ENCODE data around the gene CMSS1.

The CMSS1 gene

DNA sequence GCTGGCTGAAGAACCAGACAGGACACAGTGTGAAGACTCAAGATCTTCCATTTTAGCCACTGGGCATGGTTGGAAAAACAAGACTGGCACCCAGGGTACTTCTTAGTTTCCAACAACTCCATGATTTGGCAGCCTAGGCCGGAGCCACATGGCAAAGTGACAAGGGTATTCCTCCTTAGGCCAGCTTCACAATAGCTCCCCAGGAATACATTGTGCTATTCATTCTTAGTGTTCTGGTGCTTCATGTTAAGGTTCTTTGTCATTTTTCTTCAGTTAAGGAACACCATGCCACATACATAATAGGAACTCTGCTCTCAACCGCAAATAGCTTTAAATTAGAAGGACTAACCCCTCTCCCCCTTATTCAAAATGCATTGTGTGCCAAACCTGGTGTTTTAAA is 304.7 kb downstream of the CMSS1 start:
- no peak for DNase-seq

DNA sequence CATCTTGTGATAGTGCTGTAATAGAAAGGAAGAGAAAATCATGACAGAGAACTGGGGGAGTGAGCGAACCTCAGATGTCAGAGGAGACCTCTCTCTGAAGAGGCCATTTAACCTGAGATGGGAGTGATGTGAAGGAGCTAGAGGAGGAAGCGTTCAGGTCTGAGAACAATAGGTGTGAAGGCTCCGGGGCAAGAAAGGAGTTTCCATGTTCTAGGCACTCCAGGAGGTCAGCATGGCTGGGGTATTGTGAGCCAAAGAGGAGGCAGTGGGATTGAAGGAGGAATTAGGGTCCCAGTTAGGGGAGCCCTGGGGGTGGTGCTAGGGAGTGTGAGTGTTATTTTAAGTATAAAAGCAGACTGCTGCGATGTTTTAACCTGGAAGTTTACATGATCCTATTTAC is 305.4 kb downstream of the CMSS1 start:
- DNase-seq, result no peak

DNA sequence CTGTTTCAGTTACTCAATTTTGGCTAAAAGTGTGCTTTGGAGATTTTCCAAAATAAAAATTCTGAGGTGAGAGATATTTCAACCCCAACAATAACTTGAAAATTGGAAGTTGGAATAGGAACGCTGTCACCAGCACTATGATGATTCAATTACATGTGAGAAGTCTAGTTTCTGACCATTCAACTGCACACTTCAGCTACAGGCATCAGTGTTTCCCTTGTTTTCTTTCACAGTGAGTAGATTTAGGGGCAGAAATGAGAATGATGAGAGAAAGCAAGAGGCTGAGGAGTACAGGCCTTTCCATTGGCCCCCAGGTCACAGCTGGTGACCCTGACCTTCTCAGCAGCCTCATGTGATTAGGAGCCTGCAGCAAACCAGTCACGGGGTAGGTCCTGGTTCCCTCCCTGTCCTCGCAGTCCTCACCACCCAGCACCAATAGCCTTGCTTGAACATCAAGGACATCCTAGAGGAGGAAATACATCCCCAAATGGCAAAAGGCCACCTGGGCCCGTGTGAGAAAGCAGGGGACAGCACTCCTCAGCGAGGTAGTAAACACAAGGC is 306.6 kb downstream of the CMSS1 start:
- no peak for DNase-seq

DNA sequence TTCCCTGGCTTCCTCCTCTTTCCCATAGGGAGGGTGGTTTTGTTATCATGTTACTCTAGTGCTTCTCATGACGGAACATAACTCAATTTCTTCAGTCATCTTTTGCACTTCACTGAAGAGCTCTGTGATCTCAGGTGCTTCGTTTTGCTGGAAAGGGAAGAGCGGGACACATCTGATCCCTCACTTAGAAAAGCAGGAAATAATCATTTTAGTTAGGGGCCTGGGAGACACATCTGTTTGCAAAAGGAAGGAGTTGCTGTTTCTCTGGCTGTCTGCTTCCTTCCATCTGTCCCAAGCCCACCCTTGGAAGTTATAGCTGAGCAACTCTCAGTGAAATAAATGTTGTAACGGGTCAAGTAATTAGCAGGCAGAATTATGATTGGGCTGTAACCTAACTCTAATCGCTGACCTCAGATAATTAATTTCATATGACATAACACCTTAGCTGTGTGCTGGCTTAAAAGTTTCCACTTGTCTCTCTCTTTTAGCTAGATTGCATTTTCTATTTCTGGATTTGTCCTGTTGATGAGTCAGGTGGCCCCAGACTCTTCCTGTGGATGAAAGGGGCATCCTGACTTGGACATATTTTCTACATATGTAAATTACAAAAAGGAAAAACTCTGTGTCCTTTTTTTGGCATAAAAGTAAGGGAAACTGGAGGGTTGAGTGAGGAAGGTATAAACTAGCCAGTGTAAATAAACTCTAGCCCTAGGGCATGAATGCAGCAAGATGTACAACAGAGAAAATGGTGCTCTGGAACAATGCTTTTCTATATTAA is 307.7 kb downstream of the CMSS1 start:
- no peak for DNase-seq

DNA sequence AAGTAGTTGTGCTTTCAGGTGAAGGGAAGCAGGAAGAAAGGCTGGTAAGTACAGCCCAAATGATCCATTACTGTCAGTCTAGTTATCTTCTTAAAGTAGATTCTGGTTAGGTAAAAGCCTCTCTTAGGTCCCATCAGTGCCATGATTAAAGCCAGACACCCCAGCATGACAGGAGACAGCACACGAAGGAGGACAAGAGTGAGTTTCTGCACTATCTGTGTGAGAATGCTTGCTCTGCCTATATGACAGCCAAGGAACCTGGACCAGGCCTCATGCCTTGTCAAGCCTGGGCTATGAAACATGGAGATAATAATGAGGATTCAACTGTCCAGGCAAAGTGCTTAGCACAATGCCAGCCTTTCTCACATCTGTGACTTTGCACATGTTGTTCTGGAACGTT is 310.1 kb downstream of the CMSS1 start:
- DNase-seq, result no peak

DNA sequence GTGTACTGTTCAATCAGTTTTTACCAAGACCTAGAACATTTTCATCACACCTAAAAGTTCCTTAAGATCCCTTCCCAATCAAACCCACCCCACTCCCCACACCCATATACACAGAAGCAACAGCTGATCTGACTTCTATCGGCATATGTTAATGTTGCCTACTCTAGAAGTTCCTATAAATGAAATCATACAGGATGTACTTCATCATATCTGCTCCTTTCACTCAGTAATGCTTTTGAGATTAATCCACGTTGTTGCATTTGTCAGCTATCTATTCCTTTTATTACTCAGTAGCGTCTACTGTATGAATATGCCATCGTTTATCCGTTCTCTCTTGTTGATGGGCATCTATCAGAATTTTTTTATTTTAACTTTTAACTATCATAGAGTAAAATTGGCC is 310.9 kb downstream of the CMSS1 start:
- no peak for DNase-seq

DNA sequence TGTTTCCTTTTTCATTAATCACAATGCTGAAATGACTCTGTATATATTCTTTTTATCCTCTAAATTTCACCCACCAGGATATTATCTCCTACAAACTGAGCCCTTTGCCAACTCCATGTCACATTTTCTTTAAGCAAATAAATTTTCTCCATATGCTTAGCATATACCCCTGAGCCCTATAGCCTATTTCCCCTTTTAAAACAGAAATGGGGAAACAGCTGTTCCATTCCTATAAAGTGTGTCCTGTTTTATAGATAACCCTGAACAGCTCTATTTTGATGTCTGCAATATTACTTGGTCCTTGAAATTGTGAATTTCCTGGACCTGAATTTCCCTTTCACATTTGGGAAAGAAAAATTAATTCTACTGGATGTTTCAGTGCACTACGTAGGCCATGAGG is 312.3 kb downstream of the CMSS1 start:
- no peak for DNase-seq

DNA sequence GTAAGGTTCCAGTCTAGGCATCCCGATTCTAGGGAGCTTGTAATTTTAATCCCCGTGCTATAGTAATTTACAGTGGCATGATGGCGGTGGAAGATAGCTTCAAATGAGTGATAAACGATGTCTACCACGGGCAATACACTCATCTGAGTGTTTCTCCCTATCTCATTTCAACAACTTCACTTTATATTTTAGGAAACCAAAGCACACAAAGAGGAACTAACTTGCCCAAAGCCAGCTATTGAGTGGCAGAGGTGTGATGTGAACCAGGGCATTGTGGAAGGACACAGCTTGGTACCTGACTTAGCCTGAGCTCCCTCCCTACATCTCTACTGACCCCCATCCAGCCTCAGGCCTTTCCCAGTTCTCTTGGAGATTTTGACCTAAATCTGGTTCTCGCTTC is 313.6 kb downstream of the CMSS1 start:
- DNase-seq, result no peak

DNA sequence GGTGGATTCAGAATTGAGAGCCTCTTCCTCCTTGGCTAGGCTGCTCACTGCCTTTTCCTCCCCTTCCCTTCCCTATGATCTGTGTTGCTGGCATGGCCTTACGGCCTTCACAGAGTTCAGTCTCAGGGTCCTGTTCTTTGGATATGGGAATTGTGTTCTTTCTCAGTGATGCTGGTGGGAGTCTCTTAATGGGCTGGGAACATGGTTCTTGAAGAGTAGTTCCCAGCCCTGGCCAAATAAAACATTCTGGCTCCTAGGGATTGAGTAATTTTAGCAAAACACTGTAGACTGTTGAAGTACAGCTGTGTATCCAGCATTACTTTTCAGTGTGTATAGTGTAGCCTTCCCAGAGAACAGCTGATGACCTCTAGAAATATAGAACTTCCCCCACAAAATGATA is 319.3 kb downstream of the CMSS1 start:
- no peak for DNase-seq

DNA sequence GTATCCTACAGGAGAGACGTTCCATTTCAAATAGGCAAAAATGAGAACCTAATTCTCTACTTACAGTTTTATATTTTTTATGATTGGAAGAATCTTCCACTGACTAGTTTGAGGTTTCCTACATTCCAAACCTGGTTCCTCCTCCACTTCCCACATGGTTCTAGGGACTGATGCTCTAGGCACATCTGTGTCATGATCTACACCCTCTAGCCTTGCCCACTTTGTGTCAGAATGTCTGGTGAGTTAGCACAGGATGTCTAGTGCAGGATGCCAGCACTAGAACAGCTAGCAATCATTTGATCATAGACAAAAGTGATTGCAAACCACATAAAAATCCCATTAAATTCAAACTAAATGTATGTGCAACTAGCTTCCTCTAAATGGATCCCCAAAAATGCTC is 323.3 kb downstream of the CMSS1 start:
- DNase-seq, result no peak

DNA sequence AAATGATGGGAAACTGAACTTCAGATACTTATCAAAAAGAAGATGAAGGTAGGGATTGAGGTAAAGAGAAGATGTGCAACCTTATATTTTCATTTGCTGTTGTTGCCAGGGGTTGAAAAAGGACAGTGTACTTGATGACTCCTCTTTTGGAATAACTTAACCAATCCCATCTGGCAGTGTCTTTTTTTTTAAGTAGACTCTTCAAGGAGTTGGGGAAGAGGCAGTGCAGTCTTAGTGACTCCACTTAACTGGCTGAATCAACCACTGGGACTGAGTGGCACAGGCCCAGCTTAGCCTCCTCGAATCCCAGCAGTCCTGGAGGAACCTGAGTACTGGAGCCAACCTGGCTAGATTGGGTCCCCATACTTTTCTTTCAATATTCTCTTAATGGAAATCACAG is 323.9 kb downstream of the CMSS1 start:
- no peak for DNase-seq

DNA sequence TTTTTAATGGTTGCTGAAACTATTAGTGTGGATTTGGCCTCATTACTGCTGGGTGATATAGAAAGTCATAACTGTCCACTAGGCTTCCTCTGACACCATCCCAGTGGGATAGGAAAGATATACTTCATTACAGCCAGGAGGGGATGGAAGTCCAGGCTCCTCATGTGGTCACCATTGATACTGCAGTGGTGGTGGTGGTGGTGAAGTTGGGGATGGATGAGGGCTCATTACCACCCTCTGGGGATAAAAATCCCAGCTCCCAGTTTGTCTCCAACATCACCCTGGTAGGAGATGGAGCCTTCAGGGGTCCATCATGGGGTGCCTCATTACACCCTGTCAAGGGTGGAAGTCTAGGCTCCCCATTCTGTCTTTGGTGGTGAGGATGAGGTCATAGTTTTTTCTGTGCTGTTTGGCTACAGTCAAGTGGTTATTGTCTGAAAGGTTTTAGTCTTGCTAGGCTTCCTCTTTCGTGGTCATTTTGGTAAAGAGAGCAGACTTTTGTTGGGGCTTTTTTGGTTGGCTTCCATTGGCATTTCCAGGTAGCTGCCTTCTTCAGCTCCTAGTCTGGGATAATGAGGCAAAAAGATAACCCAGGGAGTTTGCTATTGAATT is 326.7 kb downstream of the CMSS1 start:
- no peak for DNase-seq

DNA sequence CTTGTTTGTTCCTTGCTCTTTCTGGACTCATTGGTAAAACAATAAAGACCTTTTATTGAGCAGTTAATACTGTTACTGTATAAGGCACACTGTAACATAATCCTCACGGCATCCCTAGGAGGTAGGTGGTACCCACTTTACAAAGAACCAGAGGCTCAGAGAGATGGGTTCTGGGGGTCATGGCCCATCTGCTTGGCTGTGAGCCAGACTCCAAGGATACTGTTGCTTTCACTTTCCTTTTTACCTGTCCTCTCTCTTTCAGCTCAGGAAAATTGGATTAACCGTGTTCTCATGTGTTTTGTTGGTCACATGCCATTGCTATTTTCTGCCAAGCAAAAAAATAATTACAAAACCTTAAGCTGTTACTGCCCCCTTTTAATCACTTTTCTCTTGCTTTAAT is 331.5 kb downstream of the CMSS1 start:
- DNase-seq, result no peak

DNA sequence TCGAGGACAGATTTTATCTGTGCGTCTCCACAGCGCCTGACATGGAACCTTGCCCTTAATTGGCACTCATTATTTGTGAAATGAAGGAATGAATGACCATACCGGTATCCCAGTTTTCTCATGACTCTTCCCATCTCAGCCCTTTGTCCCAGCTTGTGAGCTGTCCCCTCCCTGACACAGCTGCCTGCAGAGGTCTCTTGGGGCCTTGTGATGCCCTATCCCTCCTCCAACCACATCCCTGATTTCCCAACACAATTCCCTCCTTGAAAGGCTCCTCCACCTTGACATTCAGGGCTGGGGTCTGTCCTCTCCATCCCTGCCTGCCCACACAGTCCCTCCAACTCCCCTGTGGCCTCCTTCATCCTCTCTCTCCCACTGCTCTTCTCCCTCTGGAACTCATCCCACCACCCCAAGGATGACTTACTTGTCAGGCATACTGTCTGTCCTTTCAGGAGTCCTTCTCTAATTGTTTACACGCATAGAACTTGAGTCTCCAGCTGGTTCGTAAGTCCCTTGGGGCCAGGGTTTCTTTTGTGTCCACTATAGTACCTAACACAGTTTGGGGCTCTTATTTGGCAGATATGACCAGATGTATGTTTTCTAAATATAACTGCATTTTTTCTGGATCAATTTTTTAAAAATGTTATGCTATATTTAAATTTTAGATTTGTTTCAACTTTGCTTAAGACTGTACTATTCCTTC is 332.2 kb downstream of the CMSS1 start:
- DNase-seq, result no peak

DNA sequence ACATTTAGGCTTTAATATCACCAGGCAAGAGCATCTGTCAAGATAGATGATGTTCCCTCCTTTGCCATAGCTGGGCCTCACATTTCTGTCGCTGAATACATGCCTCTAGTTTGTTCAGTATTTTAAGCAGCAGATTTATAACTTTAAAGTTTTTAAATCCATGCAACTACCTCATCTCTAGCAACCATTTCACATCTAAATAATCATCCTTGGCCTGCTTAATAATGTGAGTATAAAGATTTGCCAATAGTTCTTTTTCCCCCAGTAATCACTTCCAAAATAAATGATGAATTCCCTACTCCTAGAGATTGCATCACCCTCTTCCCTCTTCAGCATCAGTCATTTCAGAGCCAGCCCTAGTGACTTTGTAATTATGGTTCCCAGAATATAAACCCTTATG is 332.8 kb downstream of the CMSS1 start:
- no peak for DNase-seq

DNA sequence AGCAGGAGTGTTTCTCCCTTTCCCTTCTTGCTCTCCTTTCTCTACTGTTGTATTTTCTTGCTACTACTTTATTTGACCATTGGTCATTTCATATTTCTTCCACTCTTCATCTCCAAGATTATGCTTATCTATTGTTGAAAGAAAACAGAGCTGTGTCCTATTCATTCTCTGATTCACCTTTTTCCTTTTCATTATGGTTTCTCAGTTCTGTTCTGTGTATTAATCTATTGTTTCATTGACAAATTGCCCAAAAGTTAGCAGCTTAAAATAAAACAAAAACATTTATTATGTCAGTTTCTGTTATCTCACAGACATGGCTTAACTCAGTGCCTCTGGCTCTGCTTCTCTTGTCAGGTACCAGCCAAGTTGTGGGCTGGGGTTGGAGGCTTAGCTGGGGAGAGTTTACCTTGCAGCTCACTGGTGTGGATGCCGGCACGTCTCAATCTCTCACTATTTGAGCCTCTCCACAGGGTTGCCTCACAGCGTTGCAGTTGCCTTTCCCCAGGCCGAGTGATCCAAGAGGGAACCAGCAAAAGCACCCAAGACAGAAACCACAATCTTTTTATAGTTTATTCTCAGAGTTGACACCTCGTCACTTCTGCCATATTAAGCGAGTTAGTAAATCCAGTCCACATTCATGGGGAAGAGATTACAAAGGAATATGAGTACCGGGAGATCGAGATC is 333.5 kb downstream of the CMSS1 start:
- no peak for DNase-seq

DNA sequence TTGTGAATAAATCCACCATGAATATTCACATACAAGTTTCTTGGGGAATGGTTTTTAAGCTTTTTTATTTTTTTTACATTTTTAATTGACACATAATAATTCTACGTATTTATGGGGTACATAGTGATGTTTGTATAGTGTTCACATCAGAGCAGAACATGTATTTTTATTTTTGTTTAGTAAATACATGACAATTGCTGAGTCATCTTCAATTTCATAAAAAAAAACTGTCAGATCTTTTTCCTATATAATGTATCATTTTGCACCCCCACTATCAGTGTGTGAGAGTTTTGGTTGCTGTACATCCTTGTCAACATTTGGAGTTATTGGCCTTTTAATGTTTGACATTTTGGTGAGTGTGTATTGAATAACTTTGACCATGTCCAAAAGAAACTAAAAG is 336.5 kb downstream of the CMSS1 start:
- no peak for DNase-seq

DNA sequence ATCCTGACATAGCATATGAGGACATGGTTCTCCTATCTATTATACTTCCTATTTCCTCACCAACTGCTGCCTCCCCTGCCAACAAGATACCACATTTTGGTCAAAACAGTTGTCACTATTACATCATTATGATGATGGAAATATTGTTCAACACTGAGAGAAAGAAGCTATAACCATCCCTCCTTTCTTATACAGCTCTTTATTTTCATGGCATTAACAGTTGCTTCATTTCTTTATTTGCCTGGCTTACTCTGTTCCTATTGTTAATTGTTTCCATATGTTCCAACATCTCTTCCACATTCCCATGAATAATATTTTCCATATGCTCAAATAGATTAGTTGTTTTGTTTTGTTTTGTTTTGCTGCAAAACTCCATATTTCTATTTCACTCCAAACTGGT is 337.5 kb downstream of the CMSS1 start:
- no peak for DNase-seq

DNA sequence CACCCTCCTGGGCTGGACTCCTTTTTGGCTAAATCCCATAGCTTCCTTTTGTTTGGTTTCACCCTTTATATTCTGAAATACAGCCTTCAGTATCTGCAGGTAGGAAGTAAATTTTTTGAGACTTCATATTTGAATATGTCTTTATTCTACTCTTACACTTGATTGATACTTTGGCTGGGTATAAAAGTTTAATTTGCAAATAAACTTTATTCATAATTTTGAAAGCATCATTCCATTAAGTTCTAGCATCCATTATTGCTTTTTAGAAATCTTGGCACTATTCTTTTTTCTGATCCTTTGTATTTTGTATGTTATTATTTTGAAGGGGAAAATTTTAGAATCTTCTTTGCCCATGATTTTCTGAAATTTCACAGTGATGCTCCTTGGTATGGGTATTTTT is 337.9 kb downstream of the CMSS1 start:
- no peak for DNase-seq

DNA sequence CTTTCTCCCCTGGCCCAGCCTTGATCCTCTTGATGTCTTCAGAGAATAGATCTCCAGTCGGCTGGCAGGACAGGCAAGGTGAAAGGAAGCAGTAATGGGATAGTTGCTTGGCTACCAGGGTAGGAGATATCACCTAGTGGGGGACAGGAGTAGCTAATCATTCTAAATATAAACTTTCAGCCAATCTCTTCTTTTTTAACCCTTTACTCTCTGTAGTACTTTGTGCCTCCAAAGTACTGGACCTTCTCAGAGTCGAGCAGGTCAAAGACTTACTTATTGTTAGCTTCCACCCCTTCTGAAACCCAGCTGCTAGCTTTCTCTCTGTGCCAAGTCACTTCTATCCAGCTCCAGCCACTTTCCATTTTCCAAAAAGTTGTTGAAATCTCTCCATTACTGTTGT is 340.0 kb downstream of the CMSS1 start:
- DNase-seq, result no peak

DNA sequence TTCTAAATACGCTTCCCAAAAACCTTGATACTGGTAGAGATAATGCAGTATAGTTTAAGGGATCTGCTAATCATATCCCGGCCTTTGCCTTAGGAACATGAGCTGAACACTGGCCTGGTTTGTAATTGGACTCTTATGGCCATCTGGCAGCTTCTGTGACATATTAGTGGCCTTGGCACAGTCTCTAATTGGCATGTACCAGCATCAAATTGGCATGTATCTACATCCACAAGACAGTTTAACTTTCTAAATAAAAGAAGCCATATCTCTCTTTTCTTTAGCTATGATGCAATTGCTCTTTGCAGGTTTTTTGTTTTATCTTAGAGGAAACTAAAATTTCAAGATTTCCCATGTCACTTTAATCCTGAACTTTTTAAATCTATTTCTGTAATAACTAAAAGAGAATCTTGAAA is 341.3 kb downstream of the CMSS1 start:
- DNase-seq, result no peak

DNA sequence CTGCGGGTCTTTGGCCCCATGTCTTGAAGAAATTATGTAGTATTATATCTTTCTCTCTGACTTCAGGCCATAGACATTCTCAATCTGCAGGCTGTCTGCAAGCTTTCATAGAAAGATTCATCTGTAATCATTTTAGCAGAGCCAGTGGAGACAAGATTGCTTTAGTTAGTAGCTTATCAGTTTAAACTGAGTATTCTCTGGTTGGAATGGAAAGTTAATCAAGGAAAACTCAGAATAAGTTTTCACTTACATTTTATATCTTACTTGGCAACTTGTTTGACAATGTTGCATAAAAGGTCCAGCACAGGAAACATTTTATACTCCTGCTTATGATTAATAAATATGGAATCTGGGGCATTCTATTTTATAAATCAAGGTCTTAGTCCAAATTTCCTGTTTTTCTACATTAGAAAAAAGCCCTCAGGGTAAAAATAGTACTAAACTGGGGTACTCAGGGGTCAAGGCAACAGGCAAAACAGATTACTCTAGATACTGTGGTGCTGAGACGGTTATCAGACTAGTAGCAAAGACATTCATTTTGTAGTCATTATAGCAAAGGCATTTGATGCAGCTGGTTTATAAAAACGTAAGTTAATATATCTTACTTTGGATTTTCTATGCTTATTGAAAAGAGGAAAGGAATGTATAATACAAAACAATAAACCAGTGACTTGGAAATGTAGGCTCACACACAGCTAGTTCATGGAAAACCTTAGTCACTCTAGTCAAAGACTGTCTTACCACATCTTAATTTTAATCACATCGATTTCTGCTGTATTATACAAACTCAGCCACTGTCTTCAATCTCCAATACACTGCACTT is 341.9 kb downstream of the CMSS1 start:
- DNase-seq, result no peak

DNA sequence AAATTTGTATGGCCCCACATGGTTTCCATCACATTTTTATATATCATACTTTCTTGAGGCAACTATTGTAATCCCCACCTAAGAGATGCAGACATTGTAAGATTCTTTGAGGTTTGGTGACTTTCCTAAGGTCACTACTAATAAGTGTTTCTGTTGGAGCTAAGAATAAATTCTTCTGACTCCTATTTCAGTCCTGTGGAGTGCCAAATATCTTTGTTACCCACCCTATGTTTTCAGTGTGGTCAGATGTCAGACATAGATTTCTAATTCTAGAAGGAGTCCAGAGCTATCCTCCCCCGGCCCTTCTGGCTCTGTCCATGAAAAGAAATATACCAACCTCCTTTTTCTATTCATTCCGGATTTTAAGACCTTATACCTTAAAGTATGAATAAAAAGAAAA is 342.9 kb downstream of the CMSS1 start:
- DNase-seq, result no peak
